Dermis lymphatic vessel endothelial cell (primary cell): ENCODE data around the gene CFHR5. TPM values are rescaled to one million over a fixed set of nuclear protein-coding genes. Genes with fewer than 3 reads are reported as not detected.

ENCODE experiments used
- total RNA-seq: library from RNA; depleted of rRNA; stranded (reverse); fragments of >200 nt; gene quantifications from 2 replicates; pipeline ENCODE4 v1.2.1, GENCODE V29; 2014

Gene CFHR5
- total RNA-seq: not detected in 2 replicates

DNA sequence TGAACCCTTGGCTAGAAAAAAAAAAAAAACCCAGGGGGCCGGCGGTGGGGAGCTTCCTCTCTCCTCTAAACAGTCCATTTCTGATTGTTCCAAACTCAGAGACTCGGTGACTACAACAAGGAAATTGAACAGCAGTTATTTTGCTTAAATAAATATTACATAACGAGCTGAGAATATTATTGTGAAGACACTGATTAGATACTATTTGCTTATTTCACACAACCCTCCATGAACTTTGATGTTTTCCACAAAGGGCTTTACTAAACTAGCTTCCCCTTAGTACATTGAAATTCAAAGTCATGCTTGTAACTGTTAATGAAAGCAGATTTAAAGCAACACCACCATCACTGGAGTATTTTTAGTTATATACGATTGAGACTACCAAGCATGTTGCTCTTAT, at the start of gene CFHR5:
TSS of gene CFHR5 (plus strand) at position 279 of the 400 bp plus-strand sequence. CDS start at position 388, 109 bp downstream.

DNA sequence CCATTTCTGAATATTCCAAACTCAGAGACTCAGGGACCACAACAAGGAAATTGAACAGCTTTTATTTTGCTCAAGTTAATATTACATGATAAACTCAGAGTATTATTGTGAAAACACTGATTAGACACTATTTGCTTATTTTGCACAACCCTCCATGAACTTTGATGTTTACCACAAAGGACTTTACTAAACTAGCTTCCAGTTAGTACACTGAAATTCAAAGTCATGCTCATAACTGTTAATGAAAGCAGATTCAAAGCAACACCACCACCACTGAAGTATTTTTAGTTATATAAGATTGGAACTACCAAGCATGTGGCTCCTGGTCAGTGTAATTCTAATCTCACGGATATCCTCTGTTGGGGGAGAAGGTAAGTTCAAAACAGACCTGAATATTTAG, 33.8 kb upstream of the CFHR5 start, which contains the start of gene CFHR2:
TSS of gene CFHR2 (plus strand) at position 171 of the 400 bp plus-strand sequence. CDS start at position 314, 143 bp downstream.

Other genes with a start within 250 kb of the CFHR5 start
- not detected in 2 replicates for gene CFHR3, start 202.7 kb upstream of the CFHR5 start, total RNA-seq
- gene CFHR1, start 157.8 kb upstream of the CFHR5 start, total RNA-seq: not detected in 2 replicates
- gene CFHR4, start 89.5 kb upstream of the CFHR5 start, total RNA-seq: not detected in 2 replicates
- gene CFHR2, start 33.8 kb upstream of the CFHR5 start, total RNA-seq: not detected in 2 replicates
- not detected in 2 replicates for gene F13B, start 89.7 kb downstream of the CFHR5 start, total RNA-seq
- gene ASPM, start 169.1 kb downstream of the CFHR5 start, total RNA-seq: 5.4 and 6.7 TPM in 2 replicates
- gene ZBTB41, start 223.7 kb downstream of the CFHR5 start, total RNA-seq: 8.0 and 11.9 TPM in 2 replicates